Measurements from ENCODE around the gene RFX2.
"Not testable (repeated sequence)": the region's sequence is repeated elsewhere in the genome, so short reads cannot be mapped to it uniquely, and the experiment has no call there.

The RFX2 gene

DNA sequence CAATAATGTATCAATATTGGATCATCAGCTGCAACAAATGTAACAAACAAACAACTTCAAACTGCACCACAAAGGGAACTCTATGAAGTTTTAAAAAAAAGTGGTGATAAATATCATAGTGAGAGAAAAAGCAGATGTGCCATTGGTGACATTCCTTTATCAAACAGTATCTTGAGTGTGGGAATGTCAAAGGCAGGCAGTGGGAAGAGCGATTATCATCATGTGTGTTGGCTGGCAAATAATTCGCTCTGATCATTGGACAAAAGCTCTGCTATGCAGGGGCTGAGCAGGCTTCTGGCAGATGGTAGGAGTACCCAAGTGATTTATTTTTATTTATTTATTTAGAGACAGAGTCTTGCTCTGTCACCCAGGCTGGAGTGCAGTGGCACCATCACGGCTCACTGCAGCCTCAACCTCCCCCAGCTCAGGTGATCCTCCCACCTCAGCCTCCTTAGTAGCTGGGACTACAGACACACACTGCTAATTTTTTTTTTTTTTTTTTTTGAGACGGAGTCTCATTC lies 76.5 kb downstream of the RFX2 start:
- no peak for DNase-seq

DNA sequence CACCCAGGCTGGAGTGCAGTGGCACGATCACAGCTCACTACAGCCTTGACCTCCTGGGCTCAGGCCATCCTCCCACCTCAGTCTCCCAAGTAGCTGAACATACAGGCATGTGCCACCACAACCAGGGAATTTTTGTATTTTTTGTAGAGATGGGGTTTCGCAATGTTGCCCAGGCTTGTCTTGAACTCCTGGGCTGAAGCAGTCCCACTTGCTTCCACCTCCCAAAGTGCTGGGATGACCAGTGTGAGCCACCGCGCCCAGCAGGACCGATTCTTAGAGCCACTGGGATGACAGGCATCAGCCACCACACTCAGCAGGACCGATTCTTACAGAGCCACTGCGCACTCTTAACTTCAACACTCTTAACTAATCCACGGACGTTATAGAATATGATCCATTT lies 77.5 kb downstream of the RFX2 start:
- DNase-seq, result no peak

DNA sequence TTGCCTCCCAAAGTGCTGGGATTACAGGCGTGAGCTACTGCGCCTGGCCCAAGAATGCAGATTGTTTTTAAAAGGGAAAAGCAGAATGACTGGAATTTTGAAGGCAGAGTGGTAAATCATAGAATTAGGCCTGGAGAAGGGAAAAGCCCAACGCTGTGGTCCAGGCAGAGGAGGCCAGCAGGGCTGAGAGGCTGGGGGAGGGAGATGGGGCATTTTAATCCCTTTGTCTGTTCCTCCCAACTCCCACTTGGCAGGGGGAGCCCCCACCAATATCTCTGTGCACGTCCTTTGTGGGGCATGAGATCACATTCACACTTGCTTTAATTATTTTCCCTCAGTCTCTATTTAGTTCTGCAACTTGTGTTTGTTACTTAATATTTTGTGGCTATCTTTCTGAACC lies 77.9 kb downstream of the RFX2 start:
- no peak for DNase-seq

DNA sequence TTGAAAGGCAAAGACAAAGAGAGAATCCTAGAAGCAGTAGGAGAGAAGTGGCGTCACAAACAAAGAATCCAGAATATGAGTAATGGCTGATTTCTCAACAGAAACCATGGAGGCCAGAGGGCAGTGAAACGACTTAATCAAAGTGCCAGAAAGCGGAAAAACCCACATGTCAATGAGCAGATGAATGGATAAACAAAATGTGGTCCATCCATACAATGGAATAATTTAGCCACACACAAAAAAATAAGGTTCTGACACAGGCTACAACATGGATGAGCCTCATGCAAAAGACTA lies 80.1 kb downstream of the RFX2 start:
- no peak for DNase-seq

DNA sequence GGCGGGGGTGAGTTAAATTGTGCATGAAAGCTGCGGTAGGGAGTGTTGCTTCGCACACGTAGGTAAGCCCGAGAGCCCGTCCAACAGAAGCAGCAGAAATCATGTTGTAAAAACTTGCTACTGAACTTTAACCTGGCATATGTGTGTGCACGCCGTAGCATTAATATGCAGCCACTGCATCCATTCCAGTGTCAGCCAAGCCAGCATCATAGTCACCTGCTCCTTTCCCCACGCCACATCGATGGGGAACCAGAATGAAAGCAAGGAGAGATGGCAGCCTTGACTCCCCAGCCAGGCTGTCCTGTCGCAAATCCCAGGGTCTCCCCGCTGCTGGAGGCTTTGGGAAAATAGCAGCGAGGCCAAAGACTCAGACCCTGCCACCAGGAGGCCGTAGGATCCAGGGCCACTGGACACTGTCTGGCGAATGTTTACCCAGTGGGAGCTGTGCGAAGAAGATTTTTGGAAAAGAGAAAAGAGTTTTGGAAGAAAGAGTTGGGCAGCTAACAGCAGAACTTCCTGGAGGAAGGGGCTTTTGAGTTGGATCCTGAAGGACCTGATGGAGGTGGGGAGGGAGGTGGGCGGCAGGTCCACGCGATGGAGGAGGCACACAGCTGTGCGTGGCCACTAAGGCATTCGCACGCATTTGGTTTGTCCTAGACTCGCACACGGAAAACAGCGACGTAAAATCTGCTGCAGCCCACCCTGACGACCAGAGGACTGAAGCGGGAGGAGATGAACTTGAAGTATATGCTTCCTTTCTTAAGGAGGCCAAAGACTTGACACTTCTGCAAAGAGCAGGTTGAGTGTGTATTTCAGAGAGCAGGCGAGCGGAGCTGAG lies 83.7 kb downstream of the RFX2 start:
- no peak for DNase-seq

DNA sequence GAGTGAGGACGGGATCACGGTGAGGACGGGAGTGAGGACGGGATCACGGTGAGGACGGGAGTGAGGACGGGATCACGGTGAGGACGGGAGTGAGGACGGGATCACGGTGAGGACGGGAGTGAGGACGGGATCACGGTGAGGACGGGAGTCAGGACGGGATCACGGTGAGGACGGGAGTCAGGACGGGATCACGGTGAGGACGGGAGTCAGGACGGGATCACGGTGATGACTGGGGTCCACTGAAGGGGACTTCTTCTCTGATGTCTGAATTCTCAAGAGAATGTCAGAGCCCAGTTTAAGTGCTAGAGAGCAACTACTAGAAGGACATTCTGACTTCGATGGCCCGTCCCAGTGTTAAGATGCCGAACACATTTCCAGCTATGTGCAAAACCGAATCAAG lies 85.5 kb downstream of the RFX2 start:
- DNase-seq, result not testable (repeated sequence)

DNA sequence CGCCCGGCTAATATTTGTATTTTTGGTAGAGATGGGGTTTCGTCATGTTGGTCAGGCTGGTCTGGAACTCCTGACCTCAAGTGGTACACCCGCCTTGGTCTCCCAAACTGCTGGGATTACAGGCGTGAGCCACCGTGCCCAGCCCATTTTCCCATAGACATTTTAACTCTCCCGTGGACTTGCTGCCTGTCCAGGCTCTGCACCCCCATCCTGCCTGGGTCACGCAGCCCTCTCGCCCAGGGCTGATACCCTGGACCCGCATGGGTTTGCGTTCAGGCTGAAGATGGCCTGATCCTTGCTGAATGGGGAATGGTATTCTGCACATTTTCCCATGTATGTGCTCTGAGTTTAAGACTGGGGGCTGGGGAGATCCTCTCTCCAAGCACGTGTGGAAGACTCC lies 86.4 kb downstream of the RFX2 start:
- no peak for DNase-seq

DNA sequence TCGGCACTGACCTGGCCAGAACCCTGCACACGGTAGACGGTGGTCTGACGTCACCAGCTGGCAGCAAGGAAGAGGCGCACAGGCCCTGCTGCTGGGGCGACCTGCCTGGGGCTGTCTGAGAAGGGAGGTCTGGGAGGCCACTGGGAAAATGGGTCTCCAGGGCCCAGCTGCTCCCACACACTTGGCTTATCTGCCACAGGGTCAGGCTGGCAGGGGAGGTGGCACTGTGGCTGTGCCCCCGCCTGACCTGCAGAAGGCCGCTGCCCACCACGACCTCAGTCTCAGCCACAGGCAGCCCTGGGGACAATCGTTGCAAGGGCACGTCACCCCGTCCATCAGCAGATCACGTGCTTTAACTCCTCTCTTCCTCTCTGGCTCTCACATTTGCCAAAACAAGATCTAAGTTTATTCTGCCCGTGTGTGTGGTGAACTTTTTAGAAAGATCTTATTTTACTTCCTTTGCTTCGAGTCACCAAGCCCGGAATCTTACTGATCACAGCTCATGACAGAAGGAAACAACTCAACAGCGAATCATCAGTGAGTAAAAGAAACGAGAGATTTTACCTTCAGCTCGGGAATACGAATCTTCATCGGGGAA lies 87.1 kb downstream of the RFX2 start:
- DNase-seq, result no peak

DNA sequence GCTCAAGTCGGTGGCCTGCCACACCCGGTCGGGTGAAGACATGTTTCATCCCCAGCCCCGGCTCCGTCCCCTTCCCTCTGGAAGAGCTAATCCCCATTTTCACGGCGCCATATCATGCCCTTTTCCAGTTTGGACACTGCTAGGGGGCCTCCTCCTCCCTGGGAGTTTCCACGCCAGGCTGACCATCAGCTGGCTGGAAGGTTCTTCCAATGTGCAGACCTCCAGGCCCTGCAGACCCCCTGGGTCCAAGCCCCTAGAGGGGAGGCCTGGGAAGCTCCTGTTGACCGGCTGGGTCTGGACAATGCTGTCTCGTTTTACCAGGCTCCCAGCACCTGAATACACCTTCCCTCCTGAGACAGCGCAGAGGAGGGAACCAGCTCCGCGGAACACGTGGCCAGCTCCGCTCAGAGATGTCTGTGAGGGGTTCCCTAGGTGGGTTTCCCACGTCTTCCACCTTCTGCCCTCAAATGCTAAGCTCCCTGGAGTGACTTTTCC lies 87.7 kb downstream of the RFX2 start:
- no peak for DNase-seq

DNA sequence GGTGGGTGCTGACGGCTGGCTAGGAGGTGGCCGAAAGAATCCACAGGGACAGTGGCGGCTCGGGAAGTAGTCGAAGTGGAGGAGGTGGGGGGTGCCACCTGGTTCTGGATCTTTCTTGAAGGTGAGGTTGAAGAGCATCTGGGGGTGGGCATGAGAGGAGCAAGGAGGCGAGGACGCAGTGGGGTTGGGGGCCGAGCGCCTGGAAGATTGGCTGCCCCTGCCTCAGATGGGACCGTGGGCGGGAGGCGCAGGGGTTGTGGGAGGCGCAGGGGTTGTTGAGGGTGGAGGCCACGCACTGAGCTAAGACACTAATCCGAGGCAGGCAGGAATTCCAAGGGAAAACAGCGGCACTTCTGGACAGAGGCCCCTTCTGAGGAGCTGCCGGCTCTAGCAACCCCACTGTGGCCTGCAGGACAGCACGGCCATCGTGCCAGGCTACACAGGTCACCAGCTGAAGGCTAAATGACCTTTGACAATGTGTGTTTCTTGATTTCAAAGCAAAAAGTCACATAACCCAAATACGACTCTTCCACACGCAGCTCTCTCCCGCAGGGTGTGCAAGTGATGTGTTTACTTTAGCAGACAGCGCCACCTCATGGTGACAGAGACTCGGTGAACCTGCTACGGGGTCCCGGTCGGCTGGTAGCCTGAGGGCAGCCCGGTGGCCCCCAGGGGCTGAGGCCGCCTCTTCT lies 88.3 kb downstream of the RFX2 start:
- peak; percentile 92 for DNase-seq

DNA sequence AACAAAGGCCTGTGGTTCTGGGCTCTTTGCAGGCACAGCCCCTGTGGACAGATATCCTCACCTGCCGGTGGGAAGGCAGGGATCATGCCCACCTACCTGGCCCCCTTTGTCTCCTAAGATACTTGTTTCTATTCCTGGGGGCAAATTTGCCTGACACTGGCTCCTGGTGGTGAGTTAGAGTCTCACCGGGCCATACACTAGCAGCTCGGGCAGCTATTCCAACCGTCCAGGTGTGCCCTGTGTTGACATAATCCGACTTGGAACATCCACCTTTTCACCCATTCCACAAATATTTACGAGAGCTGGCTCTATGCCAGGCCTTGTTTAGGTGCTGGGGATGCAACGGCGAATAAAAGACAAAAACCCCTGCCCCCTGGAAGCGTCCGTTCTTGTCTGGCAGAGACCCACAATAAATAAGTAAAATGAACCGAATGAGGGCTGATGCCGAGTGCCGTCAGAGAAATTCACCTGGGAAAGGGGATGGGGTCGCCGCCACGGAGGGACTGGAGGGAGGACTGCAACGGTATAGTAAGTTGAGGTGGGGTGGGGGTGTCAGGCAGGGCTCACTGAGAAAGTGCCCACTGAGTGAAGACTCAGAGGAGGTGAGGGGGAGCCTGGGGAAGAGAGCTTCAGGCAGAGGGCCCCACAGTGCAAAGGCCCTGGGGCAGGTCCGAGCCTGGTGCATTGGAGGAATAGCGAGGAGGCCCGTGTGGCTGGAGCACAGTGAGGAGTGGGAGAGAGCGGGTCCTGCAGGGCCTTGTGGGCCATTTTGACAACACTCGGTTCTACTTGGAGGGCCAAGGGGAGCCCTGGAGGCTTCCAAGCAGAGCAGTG lies 89.1 kb downstream of the RFX2 start:
- DNase-seq, result no peak

DNA sequence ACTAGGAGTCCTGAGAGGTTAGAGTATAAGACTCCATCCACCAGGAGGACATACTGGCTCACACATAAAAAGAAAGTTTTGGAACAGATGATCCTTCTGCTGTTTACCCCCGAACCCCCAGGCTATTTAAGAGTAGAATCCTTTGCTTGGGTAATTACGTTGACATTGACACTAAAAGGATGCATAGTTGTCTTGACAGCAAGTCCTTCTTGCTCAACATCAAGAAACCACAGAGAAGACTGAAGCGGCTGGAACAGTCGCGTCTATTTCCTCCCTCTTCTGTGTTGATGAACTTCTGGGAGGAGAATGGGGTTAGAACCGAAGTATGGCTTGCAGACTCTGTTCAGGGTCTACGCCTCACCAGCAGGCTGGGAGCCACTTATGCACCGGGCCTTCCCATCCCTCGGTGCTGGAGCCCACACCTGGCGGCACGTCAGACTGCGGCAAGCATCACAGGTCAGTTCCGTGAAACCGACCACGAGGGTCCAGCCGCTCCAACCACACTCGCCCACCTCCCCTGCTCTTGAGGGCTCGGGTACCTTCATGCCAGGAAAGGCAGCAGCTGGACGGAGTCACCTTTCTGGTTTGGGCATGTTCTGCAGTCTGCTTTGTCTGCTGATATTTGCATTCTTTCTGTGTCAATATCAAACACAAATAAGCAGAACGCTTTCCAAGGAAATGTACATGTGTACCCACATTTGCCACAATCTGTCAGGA lies 90.0 kb downstream of the RFX2 start:
- peak; percentile 38 for DNase-seq

DNA sequence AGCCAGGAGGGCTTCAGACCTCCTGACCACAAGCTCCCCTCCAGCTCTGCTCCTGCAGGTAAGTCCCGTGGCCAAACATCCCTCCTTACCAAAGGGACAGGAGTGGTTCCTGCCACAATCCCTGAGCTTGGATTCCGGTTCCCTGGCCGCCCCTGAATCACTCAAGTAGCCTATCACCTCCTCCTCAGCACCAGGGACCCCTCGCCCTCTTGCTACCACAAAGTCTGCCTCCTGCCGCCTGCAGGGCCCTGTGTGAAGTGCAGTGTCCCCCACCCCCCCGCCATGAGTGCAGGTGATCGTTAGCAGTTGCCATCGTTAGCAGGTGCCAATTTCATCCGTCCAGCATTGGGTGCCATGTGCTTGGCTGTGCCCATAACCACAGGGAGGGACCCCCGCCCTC lies 91.5 kb downstream of the RFX2 start:
- DNase-seq, result peak; percentile 29

DNA sequence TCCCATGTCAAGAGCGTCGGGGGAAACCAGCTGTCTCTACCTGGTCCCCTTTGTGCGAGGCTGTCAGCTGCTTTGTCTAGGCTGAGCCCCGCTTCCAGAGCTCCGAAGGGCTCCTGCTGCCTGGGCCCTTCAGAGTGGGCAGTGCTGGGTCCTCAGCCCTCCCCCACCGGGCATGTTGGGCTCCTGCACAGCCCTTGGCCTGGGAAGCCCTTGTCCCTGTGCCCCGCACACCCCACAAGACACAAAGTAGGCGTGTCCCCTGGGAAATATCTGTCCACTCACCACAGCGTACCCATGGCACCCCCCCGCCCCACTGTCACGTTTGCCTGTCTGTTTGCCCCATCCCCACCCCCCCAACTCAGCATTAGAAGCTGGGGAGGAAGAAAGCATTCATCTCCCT lies 92.7 kb downstream of the RFX2 start:
- DNase-seq, result no peak

DNA sequence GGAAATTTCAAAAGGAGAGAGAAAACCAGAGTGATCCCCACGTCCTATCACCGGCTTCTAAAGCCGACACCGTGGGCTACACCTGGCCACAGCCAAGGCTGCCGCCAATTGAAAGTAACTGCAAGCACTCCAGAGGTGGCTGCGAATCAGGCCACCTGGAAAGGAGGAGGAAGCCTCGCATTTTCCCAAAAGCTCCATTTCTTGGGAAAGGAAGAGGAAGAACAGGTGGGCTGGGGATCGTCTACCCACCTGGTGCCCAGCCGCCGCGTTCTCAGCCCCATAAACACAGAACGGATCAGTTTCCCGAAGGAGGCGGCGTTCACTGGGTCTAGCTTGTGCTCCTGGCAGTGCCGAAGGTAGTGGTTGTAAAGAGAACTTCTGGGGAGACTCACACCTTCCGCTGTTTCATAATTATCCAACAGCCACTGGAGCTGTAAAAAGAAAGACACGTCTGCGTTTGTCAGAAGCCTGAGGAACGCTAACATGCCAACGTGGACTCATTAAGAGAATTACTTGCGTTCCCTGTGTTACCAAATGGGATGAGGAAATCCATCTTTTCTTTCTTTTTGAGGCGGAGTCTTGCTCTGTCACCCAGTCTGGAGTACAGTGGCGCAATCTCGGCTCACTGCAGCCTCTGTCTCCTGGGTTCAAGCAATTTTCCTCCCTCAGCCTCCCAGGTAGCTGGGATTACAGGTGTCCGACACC lies 94.3 kb downstream of the RFX2 start:
- no peak for DNase-seq

DNA sequence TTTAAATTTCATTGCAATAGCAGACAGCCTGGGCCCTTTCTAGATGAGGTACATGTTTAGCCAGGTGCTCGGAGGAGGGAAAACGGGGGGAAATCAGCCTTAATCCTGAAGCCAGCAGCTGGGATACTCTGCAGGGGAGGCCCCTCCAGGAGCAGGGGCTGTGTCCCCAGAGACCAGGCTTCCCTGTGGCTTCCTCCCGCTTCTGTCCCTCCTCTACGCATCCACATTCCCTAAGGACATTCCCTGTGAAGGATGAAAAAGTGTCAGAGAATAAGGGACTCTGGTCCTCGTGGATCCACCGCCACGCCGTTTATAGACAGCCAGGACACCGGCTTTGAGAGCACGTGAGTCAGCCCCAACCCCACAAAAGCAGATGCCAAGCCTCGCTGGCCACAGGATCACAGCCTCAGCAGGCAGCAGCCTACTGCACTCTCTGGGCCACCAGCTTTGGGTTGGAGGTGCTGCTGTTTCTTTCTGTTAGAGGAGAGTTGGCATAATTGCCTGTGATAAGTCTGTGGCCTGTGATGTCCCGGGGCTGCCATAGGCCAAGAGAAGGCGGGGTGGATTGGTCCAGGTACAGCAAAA lies 95.7 kb downstream of the RFX2 start:
- no peak for DNase-seq

DNA sequence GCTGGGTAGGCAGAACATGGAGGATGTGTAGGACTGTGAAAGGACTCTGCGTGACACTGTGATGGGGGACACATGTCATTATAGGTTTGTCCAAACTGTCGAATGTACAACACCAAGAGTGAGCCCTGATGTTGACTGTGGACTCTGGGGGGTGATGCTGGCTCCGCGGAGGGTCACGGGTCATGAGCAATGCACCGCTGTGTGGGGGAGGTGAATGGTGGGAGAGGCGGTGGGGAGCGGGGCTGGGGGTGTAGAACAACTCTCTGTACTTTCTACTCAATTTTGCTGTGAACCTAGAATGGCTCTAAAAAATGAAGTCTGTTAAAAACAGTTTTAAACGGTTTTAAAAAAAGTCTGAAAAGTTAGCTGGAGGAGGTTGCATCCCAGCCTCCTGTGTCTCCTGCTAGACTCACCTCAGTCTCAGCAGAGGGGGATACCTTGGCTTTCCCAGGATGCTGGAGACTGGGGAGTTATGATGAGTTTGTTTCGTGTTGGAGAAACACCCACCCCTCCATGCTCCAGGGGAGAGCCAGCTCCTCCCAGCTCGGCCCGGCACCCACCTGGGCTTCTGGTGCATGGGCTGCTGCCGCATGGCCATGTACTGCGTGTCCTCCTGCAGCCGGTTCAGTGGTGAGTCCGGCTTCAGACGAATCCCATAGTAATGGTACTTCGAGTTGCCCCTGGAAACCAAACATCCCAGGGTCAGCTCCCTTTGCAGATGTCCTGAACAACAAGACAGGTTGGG lies 97.7 kb downstream of the RFX2 start:
- DNase-seq, result no peak

DNA sequence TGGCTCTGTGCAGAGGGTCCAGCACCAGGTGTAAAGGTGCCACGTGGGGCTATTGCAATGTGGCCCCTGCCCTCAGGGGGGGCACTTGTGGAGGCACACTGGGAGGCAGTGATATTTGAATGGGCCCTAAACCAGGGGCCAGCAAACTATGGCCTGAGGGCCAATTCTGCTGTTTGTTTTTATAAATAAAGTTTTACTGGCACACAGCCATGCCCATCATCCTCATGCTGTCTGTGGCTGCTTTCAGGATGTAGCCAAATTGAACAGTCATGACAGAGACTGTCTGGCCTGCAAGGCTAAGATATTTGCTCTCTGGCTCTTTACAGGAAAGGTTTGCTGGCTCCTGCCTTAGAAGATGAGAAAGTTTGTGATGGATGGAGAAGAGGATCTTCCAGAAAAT lies 98.5 kb downstream of the RFX2 start:
- DNase-seq, result no peak

DNA sequence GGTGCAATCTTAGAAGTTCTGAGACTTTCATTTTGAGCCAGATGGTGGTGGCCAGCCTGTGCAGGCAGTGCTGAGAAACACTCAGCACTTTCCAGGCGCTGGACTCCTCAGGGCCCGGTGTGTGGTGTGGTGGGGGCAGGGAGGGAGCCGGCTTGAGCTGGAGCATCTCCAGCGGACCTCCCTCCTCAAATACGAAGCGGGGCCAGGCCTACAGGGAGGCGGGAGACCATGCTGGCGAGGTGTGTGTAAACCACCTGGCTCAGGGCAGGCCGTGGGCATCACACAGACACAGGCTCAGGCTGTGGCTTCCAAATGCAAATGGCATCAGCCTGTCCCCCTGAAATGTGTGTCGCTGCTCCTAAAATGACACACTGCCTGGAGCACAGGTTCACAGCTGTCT lies 99.1 kb downstream of the RFX2 start:
- DNase-seq, result no peak

DNA sequence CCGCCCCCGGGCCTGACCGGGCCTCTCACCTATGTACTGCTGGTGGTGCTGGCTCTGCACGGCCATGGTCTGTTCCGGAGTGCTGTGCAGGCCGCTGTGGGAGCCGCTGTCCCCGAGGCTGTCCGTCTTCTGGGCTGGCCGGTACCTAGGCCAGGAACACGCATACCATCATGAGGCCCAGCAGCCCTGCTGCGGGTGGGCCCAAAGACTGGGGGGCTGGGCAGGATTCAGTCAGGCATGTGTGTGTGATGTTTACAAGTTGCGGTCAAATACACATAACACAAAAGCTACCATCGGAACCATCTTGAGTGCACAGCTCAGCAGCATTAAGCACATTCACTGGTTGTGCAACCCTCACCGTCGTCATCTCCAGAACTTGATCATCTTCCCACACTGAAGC lies 100.2 kb downstream of the RFX2 start:
- no peak for DNase-seq

DNA sequence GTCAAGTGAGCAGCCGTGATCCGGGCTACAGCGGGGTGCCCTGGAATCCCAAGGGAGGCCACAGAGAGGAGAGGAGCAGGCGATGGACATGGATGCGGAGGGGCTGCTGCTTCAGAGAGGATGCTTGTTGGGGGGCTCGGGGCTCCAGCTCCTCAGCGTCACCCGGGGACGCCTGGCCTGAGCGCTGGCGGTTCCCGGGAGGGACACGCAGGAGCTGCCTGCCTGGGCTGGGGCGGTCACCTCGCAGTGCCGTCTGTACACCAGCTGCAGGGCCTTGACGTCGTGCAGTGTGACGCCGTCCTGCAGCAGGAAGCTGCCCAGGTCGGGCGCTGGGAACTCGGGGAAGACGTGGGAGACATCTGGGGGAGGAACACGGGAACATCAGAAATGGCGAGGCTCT lies 102.4 kb downstream of the RFX2 start:
- no peak for DNase-seq

Data from hematopoietic multipotent progenitor cell treated with erythropoietin and hydrocortisone succinate and interleukin-3 and kit ligand, for 6 days (in vitro differentiated cells).